GM21528 (cell line): ENCODE results near the gene SGF29.
"Not testable (repeated sequence)": the region's sequence is repeated elsewhere in the genome, so short reads cannot be mapped to it uniquely, and the experiment has no call there.

Experiments used
- ATAC-seq: cut with Tn5 transposase; IDR thresholded peaks from one replicate; pipeline ENCODE4 v1.9.1; 2021; ENCODE audit warnings: mild to moderate bottlenecking, moderate library complexity; ENCODE audit not compliant: unreplicated experiment, low FRiP score

The SGF29 gene

DNA sequence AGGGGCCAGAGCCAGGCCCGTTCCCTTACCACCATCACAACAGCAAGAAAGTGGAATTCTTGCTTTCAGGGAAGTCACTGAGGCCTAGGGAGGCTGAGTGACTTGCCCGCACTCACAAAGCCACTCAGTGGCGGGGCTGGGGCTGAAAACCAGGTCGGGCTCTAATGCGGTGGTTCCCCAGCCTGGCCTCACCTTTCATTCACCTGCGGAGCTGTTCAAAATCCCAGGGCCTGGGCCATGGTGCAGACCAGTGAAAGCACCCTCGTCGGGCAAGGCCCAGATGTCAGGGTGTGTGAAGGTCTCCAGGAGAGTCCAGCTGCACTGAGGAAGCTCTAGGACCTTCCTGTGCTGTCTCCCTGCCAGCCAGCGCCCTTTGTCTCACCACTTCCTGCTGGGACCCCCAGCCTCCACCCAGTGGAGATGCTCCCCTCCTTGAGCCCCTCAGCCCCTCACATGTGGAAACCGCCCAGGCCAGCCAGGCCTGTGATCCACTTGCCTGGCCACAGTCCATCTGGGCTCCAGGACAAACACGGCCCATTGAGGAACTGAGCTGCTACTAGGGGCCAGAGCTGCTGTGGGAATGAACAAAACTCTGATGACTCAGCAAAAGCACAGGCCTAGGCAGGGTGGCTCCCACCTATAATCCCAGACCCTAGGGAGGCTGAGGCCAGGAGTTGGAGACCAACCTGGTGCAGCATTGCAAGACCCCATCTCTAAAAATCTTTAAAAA is 55.3 kb downstream of the SGF29 start:
- ATAC-seq: not testable (repeated sequence)

- ATAC-seq: no peak
These were observed 56.2 kb downstream of the SGF29 start, which contains the start of gene SULT1A1 for GRCh38 chr16:28609631-28610594. TSS of gene SULT1A1 (minus strand) at chr16:28610044. CDS start at chr16:28608855, 1,189 bp downstream.

DNA sequence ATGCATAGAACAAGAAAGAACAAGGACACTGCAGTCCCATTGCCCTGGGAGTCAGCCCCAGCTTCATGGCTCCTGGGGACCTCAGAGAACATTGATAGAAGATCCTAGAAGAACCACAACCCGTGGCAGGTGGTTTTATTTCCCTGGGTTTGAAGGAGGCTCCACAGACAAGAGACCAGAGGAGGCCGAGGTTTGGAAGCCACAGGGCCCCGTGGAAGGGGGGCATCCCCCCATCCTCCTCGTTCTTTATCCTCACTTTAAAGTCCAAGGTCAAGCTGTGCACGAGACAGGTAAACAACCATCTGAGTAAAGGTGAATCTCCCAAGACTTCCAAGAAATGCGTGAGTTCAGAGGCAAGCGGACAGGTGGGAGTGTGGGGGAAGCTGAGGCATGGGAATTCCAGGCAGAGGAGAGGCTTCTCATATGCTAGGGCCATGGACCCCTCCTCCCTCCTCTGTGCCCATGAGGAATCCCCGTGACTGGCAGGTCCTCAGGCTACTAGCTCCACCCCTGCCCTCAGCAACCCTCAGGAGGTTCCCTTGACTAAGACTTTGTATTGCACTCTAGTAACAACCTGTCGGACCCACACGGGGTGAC is 57.0 kb downstream of the SGF29 start:
- ATAC-seq: no peak

DNA sequence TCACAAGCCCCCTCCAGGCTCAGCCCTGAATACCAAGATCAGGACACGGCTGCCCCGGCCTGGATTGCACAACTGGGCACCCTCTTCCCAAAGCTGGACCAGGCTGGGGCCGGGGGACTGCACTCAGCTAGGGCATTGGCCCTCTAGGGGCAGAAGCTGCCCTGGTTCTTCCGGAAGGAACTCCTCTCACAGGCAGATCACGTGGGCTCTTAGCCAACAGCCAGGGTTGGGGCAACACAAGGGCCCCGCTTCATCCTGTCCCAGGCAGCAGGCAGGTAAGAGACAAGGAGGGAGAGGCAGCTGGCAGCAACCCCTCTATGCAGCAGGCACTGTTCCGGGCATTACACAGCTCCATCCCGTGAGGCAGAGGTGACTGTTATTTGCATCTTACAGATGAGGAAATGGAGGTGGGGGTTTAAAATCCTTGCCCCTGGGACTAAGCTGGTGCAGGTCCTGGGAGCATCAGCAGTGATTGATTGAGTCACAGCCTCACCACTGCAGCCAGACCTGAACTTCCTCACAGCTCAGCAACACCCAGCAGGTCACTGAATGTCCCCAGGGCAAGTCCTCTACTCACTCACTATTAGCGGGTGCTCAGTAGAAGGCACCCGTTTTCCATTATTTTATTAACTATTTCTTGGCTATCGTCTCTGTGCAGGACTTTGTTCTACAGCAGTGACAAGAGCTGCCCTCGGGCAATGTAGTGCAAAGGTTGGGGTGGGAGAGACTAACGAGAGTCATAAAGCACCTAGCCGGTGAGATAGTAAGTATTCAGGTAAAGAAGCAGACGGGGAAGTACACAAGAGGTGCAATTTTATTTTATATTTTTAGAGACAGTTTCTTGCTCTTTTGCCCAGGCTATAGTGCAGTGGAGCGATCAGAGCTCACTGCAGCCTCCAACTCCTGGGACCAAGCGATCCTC is 58.9 kb downstream of the SGF29 start:
- peak; percentile 52 for ATAC-seq

DNA sequence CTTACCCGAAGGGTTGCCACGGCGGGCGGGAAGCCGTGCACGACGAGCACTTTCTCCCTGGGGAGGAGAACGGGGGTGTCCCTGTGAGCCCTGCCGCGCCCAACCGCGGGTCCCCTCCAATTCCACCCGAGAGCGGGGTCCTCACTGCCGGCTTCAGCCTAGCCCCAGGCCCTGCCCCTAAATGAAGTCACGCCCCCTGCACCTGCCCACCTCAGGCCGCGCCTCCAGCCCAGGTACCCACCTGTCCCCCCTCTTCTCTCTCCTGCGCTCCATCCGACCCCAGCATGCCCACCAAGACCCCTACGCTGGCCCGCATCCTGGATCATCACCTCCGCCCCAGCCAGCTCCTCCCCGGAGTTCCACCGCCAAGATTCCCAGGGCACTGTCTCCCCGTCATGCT is 60.2 kb downstream of the SGF29 start:
- not testable (repeated sequence) for ATAC-seq

GRCh38 chr16:28614561-28614960 is 60.8 kb downstream of the SGF29 start:
- ATAC-seq: not testable (repeated sequence)

GRCh38 chr16:28615486-28616223 is 61.9 kb downstream of the SGF29 start:
- not testable (repeated sequence) for ATAC-seq

- not testable (repeated sequence) for ATAC-seq
These were observed 62.5 kb downstream of the SGF29 start for GRCh38 chr16:28616224-28616577.

DNA sequence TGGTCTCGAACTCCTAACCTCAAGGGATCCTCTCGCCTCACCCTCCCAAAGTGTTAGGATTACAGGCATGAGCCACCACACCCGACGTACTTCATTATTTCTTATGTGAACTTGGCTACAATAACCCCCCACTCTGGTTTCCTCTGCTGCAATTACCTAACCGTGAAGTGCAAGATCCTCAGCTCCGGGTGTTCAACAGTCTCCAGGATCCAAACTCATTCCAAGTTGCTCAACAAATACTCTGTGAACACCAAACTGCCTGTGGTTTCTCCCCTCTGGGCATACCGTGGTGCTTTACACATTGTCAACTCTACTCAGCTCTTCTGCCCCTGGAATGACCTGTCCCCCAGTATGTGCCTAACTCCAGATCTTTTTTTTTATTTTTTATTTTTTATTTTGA is 62.9 kb downstream of the SGF29 start:
- no peak for ATAC-seq

- ATAC-seq: no peak
These were observed 64.2 kb downstream of the SGF29 start for GRCh38 chr16:28617874-28618273.

GRCh38 chr16:28620316-28620715 is 66.6 kb downstream of the SGF29 start:
- not testable (repeated sequence) for ATAC-seq

DNA sequence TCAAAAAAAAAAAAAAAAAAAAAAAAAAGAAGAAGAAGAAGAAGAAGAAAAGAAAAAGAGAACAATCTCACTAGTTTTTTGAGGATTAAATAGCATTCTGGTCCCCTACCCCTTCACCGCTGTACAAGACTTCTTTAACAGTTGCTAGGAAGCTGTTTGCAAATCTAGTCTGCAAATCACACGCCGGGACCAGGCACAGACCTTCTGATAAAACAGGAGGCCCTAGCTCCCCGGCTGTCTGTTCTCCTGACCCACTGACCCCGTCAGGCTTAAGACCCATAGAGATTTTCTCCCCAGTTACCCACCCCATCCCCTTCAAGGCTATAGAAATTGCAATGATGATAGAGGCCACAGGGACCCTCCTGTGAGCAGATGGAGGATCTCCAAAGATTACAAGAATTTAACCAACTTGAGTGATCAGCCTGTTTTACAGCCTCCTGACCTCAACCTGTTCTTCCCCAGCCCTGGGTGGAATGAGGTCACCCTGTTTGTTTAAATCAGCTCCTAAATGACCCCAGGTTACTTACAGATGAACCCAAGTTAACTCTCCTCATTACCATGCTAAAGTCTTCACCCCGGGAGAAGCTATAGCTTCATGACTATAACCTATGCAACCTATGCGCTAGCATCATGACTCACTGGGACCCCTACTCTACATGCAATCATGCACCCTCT is 67.9 kb downstream of the SGF29 start:
- no peak for ATAC-seq

GRCh38 chr16:28622532-28623171 is 68.9 kb downstream of the SGF29 start:
- ATAC-seq: not testable (repeated sequence)

- ATAC-seq: no peak
These were observed 69.5 kb downstream of the SGF29 start for GRCh38 chr16:28623172-28623711.

DNA sequence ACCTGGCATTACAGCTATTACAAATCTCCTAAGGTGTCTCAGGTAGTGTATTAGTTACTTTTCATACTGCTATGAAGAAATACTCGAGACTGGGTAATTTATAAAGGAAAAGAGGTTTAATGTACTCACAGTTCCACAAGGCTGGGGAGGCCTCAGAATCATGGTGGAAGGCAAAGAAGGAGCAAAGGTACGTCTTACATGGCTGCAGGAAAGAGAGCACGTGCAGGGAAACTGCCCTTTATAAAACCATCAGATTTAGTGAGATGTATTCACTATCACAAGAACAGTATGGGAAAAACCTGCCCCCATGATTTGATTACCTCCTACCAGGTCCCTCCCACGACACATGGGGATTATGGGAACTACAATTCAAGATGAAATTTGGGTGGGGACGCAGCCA is 77.2 kb downstream of the SGF29 start:
- not testable (repeated sequence) for ATAC-seq

- ATAC-seq: not testable (repeated sequence)
These were observed 82.5 kb downstream of the SGF29 start for GRCh38 chr16:28636093-28636823.

- ATAC-seq: not testable (repeated sequence)
These were observed 84.0 kb downstream of the SGF29 start, which contains the start of gene NPIPB8 for GRCh38 chr16:28637765-28638164. TSS of gene NPIPB8 (plus strand) at chr16:28638065. CDS start at chr16:28638361, 296 bp downstream.
